Stimulated activated naive CD8-positive, alpha-beta T cell treated with anti-CD3 and anti-CD28 coated beads, Interleukin-15, Interleukin-2, amounts not matched to agents 100 ng/mL and 50 ng/mL, for 24 hours (primary cell): ENCODE data around the gene RTL1.

Source experiments
- H3K27ac Mint-ChIP-seq: one replicate; pipeline ENCODE4 v1.8.0; 2021; ENCODE audit warnings: mild to moderate bottlenecking, mixed read lengths
- H3K27me3 Mint-ChIP-seq: one replicate; pipeline ENCODE4 v1.8.0; 2021; ENCODE audit warnings: mixed read lengths
- H3K36me3 Mint-ChIP-seq: one replicate; pipeline ENCODE4 v1.8.0; 2021; ENCODE audit warnings: low read depth, mixed read lengths
- H3K4me1 Mint-ChIP-seq: one replicate; pipeline ENCODE4 v1.8.0; 2021; ENCODE audit warnings: low read depth, mixed read lengths
- H3K4me3 Mint-ChIP-seq: one replicate; pipeline ENCODE4 v1.8.0; 2021; ENCODE audit warnings: mild to moderate bottlenecking, mixed read lengths
- H3K9me3 Mint-ChIP-seq: one replicate; pipeline ENCODE4 v1.8.0; 2021; ENCODE audit warnings: mixed read lengths

Gene RTL1

GRCh38 chr14:100867631-100868315 lies 35.7 kb downstream of the RTL1 start:
- no peaks in the 10 kb centered on the region for H3K27me3 Mint-ChIP-seq
- H3K9me3 Mint-ChIP-seq, result no peaks in the 10 kb centered on the region
- H3K36me3 Mint-ChIP-seq, result no peaks in the 10 kb centered on the region

GRCh38 chr14:100866666-100867630 lies 36.6 kb downstream of the RTL1 start:
- Mint-ChIP-seq H3K27me3 (no peaks in the 10 kb centered on the region), H3K4me3 (no peak overlapping the region), H3K9me3 (no peaks in the 10 kb centered on the region), H3K4me1 (no peaks in the 10 kb centered on the region), H3K27ac (no peak overlapping the region), H3K36me3 (no peaks in the 10 kb centered on the region)

More at GRCh38 chr14:100867631-100868315, 35.7 kb downstream of the RTL1 start:
- Mint-ChIP-seq H3K4me3 (no peak overlapping the region), H3K4me1 (no peaks in the 10 kb centered on the region), H3K27ac (no peak overlapping the region)

- H3K9me3 Mint-ChIP-seq, result no peaks in the 10 kb centered on the region
- no peak overlapping the region for H3K27ac Mint-ChIP-seq
- H3K36me3 Mint-ChIP-seq, result no peaks in the 10 kb centered on the region
- no peaks in the 10 kb centered on the region for H3K27me3 Mint-ChIP-seq
- no peak overlapping the region for H3K4me3 Mint-ChIP-seq
- H3K4me1 Mint-ChIP-seq, result no peaks in the 10 kb centered on the region
Measured at GRCh38 chr14:100865682-100866591, 37.6 kb downstream of the RTL1 start.

- H3K4me3 Mint-ChIP-seq, result no peak overlapping the region
- H3K36me3 Mint-ChIP-seq, result no peaks in the 10 kb centered on the region
- no peaks in the 10 kb centered on the region for H3K9me3 Mint-ChIP-seq
- no peak overlapping the region for H3K27ac Mint-ChIP-seq
- H3K4me1 Mint-ChIP-seq, result no peaks in the 10 kb centered on the region
- H3K27me3 Mint-ChIP-seq, result no peaks in the 10 kb centered on the region
Measured at GRCh38 chr14:100864960-100865681, 38.4 kb downstream of the RTL1 start.

GRCh38 chr14:100864206-100864605 lies 39.3 kb downstream of the RTL1 start:
- no peaks in the 10 kb centered on the region for H3K27me3 Mint-ChIP-seq
- no peaks in the 10 kb centered on the region for H3K4me1 Mint-ChIP-seq
- no peak overlapping the region for H3K4me3 Mint-ChIP-seq
- H3K9me3 Mint-ChIP-seq, result no peaks in the 10 kb centered on the region
- no peaks in the 10 kb centered on the region for H3K36me3 Mint-ChIP-seq
- no peak overlapping the region for H3K27ac Mint-ChIP-seq

- H3K9me3 Mint-ChIP-seq, result no peaks in the 10 kb centered on the region
- no peaks in the 10 kb centered on the region for H3K36me3 Mint-ChIP-seq
- H3K4me1 Mint-ChIP-seq, result no peaks in the 10 kb centered on the region
- H3K4me3 Mint-ChIP-seq, result no peak overlapping the region
- H3K27me3 Mint-ChIP-seq, result no peaks in the 10 kb centered on the region
- H3K27ac Mint-ChIP-seq, result no peak overlapping the region
Measured at GRCh38 chr14:100862793-100863192, 40.7 kb downstream of the RTL1 start.

GRCh38 chr14:100862277-100862676 lies 41.2 kb downstream of the RTL1 start:
- Mint-ChIP-seq H3K9me3 (no peaks in the 10 kb centered on the region), H3K4me1 (no peaks in the 10 kb centered on the region), H3K36me3 (no peaks in the 10 kb centered on the region), H3K27ac (no peak overlapping the region), H3K27me3 (no peaks in the 10 kb centered on the region), H3K4me3 (no peak overlapping the region)

GRCh38 chr14:100861937-100862247 lies 41.6 kb downstream of the RTL1 start:
- Mint-ChIP-seq H3K9me3 (no peaks in the 10 kb centered on the region), H3K27me3 (no peaks in the 10 kb centered on the region), H3K27ac (no peak overlapping the region), H3K4me3 (no peak overlapping the region), H3K4me1 (no peaks in the 10 kb centered on the region), H3K36me3 (no peaks in the 10 kb centered on the region)

- Mint-ChIP-seq H3K4me1 (no peaks in the 10 kb centered on the region), H3K9me3 (no peaks in the 10 kb centered on the region), H3K4me3 (no peak overlapping the region), H3K27ac (no peak overlapping the region), H3K36me3 (no peaks in the 10 kb centered on the region), H3K27me3 (no peaks in the 10 kb centered on the region)
Measured at GRCh38 chr14:100861188-100861936, 42.2 kb downstream of the RTL1 start.

GRCh38 chr14:100860556-100861187 lies 42.9 kb downstream of the RTL1 start:
- no peaks in the 10 kb centered on the region for H3K4me1 Mint-ChIP-seq
- H3K27ac Mint-ChIP-seq, result no peak overlapping the region
- H3K27me3 Mint-ChIP-seq, result no peaks in the 10 kb centered on the region
- H3K36me3 Mint-ChIP-seq, result no peaks in the 10 kb centered on the region
- no peak overlapping the region for H3K4me3 Mint-ChIP-seq
- H3K9me3 Mint-ChIP-seq, result no peaks in the 10 kb centered on the region

GRCh38 chr14:100859781-100860180 lies 43.7 kb downstream of the RTL1 start:
- Mint-ChIP-seq H3K36me3 (no peaks in the 10 kb centered on the region), H3K9me3 (no peaks in the 10 kb centered on the region)

GRCh38 chr14:100858838-100859220 lies 44.7 kb downstream of the RTL1 start:
- H3K27me3 Mint-ChIP-seq, result no peaks in the 10 kb centered on the region
- no peaks in the 10 kb centered on the region for H3K4me1 Mint-ChIP-seq
- no peaks in the 10 kb centered on the region for H3K9me3 Mint-ChIP-seq
- H3K27ac Mint-ChIP-seq, result no peak overlapping the region
- no peaks in the 10 kb centered on the region for H3K36me3 Mint-ChIP-seq
- no peak overlapping the region for H3K4me3 Mint-ChIP-seq

More at GRCh38 chr14:100859781-100860180, 43.7 kb downstream of the RTL1 start:
- Mint-ChIP-seq H3K4me1 (no peaks in the 10 kb centered on the region), H3K27ac (no peak overlapping the region), H3K27me3 (no peaks in the 10 kb centered on the region), H3K4me3 (no peak overlapping the region)
